BLaER1 treated with 17β-estradiol and CSF1 and Interleukin-3, amounts not matched to agents 10 nM and 100 nM (cell line): ENCODE measurements around the gene KIF3C.

Source experiments
- H3K27ac ChIP-seq, 11 experiments: shearing (Covaris generic); formaldehyde crosslinking; 2 replicates each; pipeline ENCODE4 v1.8.1; 2022
- H3K27me3 ChIP-seq, 11 experiments: shearing (Covaris generic); formaldehyde crosslinking; 2 replicates each; pipeline ENCODE4 v1.8.1; 2022
- H3K36me3 ChIP-seq, 11 experiments: shearing (Covaris generic); formaldehyde crosslinking; 2 replicates each; pipeline ENCODE4 v1.8.1; 2022
- H3K4me1 ChIP-seq, 10 experiments: shearing (Covaris generic); formaldehyde crosslinking; 2 replicates each; pipeline ENCODE4 v1.8.1; 2022
- H3K4me2 ChIP-seq, 11 experiments: shearing (Covaris generic); formaldehyde crosslinking; 2 replicates each; pipeline ENCODE4 v1.8.1; 2022
- H3K4me3 ChIP-seq, 10 experiments: shearing (Covaris generic); formaldehyde crosslinking; 2 replicates each; pipeline ENCODE4 v1.8.1; 2022
- H3K9ac ChIP-seq, 11 experiments: shearing (Covaris generic); formaldehyde crosslinking; 2 replicates each; pipeline ENCODE4 v1.8.1; 2022
- H3K9me3 ChIP-seq, 11 experiments: shearing (Covaris generic); formaldehyde crosslinking; replicated peaks in 1 of 11; 2 replicates each; pipeline ENCODE4 v1.8.1; 2022
- H4K20me1 ChIP-seq, 11 experiments: shearing (Covaris generic); formaldehyde crosslinking; 2 replicates each; pipeline ENCODE4 v1.8.1; 2022
- Cebpa-rat ChIP-seq, 11 experiments: shearing (Covaris generic); IDR thresholded peaks; 2 replicates each; pipeline ENCODE4 v1.8.1; 2022

The KIF3C gene

DNA sequence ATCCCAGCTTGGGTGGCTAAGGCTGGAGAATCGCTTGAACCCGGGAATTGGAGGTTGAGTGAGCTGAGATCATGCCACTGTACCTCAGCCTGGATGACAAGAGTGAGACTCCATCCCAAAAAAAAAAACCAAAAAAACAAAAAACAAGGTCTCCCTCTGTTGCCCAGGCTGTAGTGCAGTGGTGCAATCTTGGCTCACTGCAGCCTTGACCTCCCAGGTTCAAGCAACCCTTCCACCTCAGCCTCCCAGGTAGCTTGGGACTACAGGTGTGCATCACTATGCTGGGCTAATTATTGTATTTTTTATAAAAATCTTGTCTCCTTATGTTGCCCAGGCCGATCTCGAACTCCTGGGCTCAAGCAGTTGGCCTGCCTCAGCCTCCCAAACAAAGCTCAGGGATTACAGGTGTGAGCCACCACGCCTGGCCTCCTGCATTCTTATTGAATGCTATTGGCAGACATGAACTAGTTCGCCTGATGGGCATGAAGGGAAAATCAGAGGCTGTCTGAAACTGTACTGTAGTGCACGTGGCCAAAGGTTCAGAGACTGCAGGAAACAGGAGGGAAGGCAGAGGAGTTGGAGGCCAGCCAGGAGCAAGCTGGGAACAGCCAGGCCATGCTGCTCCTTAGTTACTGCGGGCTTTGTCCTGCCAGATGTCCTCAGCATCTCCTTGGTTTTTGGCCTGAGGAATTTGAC lies 88.0 kb downstream of the KIF3C start:
- Histone ChIP-seq H3K9me3 (0 out of 22 replicates have a peak, but pooled peaks cover 0 to 6% (median 0%) of the 10 kb centered on the region in 11 experiments), H3K27ac (no peak overlapping the region), H3K36me3 (no peaks in the 10 kb centered on the region), H4K20me1 (no peaks in the 10 kb centered on the region), H3K9ac (no peak overlapping the region), H3K4me3 (no peak overlapping the region), H3K4me2 (no peak overlapping the region), H3K4me1 (peaks cover 0 to 10% (median 3%) of the 10 kb centered on the region in 10 experiments; a peak in 7 of 20 replicates), H3K27me3 (no peaks in the 10 kb centered on the region)
- TF ChIP-seq Cebpa-rat (IDR thresholded peaks at IDR 0.05), result no peak

DNA sequence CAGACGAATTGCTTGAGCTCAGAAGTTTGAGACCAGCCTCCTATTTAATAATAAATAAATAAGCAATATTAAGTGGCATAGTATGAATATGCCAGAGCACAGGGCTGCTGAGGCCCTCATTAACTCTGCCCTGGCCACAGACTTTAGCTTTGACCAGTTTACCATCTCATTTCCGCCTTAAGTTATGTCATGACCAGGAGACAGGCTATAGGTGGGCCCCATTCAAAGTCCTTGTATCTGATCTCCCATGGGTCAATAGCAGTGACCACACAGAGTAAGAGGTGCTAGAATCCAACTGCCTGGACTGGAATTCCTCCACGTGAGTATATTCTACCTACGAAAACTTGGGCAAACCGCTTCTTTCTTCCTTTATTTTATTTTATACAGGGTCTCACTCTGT lies 90.6 kb downstream of the KIF3C start:
- no peak overlapping the region for H3K9ac ChIP-seq
- no peaks in the 10 kb centered on the region for H3K36me3 ChIP-seq
- no peak overlapping the region for H3K4me2 ChIP-seq
- no peaks in the 10 kb centered on the region for H3K27me3 ChIP-seq
- no peaks in the 10 kb centered on the region; a peak in 1 of 20 replicates for H3K4me1 ChIP-seq
- no peak for TF ChIP-seq Cebpa-rat (IDR thresholded peaks at IDR 0.05)
- no peak overlapping the region for H3K4me3 ChIP-seq
- H4K20me1 ChIP-seq, result no peaks in the 10 kb centered on the region
- 0 out of 22 replicates have a peak, but pooled peaks cover 0 to 1% (median 0%) of the 10 kb centered on the region in 11 experiments for H3K9me3 ChIP-seq
- no peak overlapping the region for H3K27ac ChIP-seq

DNA sequence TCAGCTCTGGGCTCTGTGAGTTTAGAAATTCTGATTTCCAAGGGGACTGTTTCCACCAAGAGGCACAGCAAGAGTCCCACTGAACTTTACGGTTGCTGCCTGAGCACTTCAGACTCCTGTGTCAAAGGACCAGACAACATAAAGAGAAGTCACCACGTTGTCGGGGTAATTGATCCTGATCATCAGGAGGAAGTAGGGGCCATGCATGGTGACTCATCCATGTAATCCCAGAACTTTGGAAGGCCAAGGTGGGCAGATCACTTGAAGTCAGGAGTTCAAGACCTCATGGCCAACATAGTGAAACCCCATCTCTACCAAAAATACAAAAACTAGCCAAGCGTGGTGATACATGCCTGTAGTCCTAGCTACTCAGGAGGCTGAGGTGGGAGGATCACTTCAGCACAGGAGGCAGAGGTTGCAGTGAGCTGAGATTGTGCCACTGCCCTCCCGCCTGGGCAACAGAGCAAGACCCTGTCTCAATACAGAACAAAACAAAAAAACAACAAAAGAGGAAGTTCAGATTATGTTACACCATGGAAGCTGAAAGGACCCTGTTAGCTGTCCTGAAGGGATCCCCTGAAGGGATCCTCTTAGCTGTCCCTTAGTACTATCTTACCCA lies 94.6 kb downstream of the KIF3C start:
- H3K27ac ChIP-seq, result no peak overlapping the region
- no peaks in the 10 kb centered on the region for H3K27me3 ChIP-seq
- TF ChIP-seq Cebpa-rat (IDR thresholded peaks at IDR 0.05), result no peak
- H3K4me3 ChIP-seq, result no peak overlapping the region
- H3K4me1 ChIP-seq, result no peaks in the 10 kb centered on the region; a peak in 1 of 20 replicates
- H3K4me2 ChIP-seq, result peak overlapping the region in 1 of 11 experiments; percentile 23; a peak in 1 of 22 replicates
- no peaks in the 10 kb centered on the region for H4K20me1 ChIP-seq
- H3K9me3 ChIP-seq, result no peaks in the 10 kb centered on the region
- H3K36me3 ChIP-seq, result no peaks in the 10 kb centered on the region
- H3K9ac ChIP-seq, result no peak overlapping the region

DNA sequence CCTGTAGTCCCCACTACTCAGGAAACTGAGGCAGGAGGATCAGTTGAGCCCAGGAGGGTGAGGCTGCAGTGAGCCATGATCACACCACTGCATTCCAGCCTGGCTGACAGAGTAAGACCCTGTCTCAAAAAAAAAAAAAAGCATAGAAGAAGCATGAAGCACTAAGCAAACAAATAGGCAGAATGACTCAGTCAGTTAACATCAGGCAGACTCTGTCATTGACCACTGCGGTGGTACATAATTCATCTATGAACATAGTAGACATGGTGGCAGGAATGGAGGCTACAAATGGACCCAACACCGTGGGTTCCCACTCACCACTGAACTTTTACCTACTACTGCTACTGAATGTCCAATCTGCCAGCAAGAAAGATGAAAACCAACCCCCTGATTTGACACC lies 96.4 kb downstream of the KIF3C start:
- no peaks in the 10 kb centered on the region for H3K36me3 ChIP-seq
- no peak overlapping the region for H3K9ac ChIP-seq
- H4K20me1 ChIP-seq, result no peaks in the 10 kb centered on the region
- H3K4me2 ChIP-seq, result no peak overlapping the region
- TF ChIP-seq Cebpa-rat (IDR thresholded peaks at IDR 0.05), result no peak
- H3K9me3 ChIP-seq, result no peaks in the 10 kb centered on the region
- H3K27me3 ChIP-seq, result no peaks in the 10 kb centered on the region
- no peak overlapping the region for H3K27ac ChIP-seq
- H3K4me1 ChIP-seq, result no peaks in the 10 kb centered on the region; a peak in 1 of 20 replicates
- no peak overlapping the region for H3K4me3 ChIP-seq

DNA sequence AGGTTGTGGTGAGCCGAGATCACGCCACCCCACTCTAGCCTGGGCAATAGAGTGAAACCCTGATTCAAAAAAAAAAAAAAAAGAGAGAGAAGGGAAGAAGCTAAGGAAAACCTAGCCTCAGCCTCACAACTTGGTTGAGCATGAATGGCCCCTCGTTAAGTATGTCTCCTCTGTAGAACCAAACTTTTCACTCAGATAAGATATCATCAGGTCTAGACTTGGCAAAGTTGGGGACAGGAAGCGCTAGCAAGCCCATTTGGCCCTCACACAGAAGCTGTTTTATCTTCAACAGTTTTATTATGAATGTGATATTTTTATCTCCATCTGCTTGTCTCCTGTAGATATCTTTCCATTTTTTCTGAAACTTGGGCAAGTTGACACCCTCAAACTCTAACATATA lies 100.5 kb downstream of the KIF3C start:
- TF ChIP-seq Cebpa-rat (IDR thresholded peaks at IDR 0.05), result no peak
- no peak overlapping the region for H3K9ac ChIP-seq
- peaks cover 7 to 12% (median 11%) of the 10 kb centered on the region in 10 experiments for H3K4me1 ChIP-seq
- no peaks in the 10 kb centered on the region for H3K27me3 ChIP-seq
- no peaks in the 10 kb centered on the region for H3K9me3 ChIP-seq
- peaks cover 4 to 5% (median 5%) of the 10 kb centered on the region in 11 experiments; a peak in 17 of 22 replicates for H4K20me1 ChIP-seq
- H3K36me3 ChIP-seq, result no peaks in the 10 kb centered on the region
- H3K27ac ChIP-seq, result no peak overlapping the region
- H3K4me3 ChIP-seq, result no peak overlapping the region
- H3K4me2 ChIP-seq, result no peak overlapping the region

DNA sequence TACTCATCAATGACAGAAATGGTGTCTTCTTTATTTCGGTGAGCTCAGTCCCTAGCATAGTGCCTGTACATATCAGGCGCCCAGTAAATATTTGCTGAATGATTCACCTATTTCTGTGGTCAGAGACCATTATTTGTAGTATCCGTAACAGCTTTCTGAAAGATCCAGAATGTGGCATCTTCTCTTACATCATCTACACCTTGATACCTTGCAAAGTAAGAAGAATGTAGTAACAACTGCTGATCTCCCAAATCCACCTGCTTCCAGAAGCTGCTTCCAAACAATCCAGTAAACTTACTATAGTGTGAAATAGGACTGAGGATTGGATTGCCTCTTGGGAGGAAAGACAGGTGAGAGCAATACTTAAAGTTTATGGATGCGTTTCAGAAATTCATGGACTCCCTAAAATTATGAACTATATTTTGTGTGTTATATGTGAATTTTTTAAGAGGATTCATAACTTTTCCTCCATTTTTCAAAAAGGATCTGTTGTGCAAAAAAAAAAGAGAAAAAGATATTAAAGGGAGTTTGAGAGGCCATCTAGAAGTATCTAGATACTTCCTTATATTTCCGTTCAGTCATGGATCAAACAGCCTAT lies 103.1 kb downstream of the KIF3C start:
- Histone ChIP-seq H3K4me1 (peaks cover 18 to 34% (median 23%) of the 10 kb centered on the region in 10 experiments), H4K20me1 (peaks cover 28 to 31% (median 30%) of the 10 kb centered on the region in 11 experiments; a peak in 21 of 22 replicates), H3K9me3 (no peaks in the 10 kb centered on the region), H3K9ac (peak overlapping the region in 6 of 11 experiments; percentile 75 to 99 (median 96); a peak in 8 of 22 replicates), H3K36me3 (peaks cover 7 to 14% (median 12%) of the 10 kb centered on the region in 11 experiments), H3K27me3 (no peaks in the 10 kb centered on the region), H3K27ac (peak overlapping the region in 9 of 11 experiments; percentile 70 to 98 (median 94); a peak in 16 of 22 replicates), H3K4me3 (peak overlapping the region in 9 of 10 experiments; percentile 46 to 99 (median 95); a peak in 15 of 20 replicates), H3K4me2 (peak overlapping the region; percentile 61 to 87 (median 78))
- no peak for TF ChIP-seq Cebpa-rat (IDR thresholded peaks at IDR 0.05)

DNA sequence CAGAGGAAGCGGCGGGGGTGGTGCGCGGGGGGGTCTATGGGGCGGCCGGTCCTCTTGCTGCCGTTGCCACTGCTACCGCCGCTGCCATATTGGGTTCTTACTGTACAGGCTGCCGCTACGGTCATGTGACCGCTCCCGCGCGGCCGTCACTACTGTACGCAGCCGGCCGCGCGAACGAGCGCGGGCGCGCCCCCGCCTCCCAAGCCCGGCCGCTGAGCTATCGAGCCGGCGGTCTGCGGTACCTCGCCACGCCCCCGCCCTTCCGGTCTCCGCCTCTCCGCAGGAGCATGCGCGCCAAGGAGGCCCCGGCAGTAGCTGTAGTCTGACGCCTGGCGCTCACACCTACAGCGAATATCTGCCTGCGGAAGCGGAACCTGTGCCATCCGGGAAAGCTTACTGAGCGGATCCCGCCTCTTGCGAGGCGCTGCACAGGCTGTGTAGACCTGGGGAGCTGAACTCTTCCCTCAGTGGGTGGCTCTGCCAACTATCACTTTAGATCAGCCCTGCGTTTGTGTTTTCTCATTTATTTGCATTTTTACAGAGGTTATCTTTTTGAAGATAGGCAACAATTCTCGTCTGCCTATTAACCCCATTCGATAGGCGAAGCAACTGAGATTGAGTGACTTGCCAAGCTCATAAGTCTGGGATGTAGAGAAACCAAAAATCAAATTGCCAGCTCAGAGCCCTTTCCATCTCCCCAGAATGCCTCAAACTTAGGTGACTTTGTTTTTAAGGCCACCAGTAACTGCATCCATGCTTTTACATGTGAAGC lies 103.8 kb downstream of the KIF3C start, which contains the start of gene ASXL2:
Gene ASXL2, minus strand, starts transcription at position 127 of the 772 bp plus-strand sequence. CDS start 265 bp downstream, outside the sequence.
- peak within 1 kb of the TSS; percentile 75 to 96 (median 88) for H3K4me2 ChIP-seq
- no peaks in the 10 kb centered on the region for H3K27me3 ChIP-seq
- peak within 1 kb of the TSS; percentile 93 to 99 (median 96) for H3K4me3 ChIP-seq
- H3K9me3 ChIP-seq, result no peaks in the 10 kb centered on the region
- H3K9ac ChIP-seq, result peak within 1 kb of the TSS; percentile 92 to 99 (median 97)
- H3K36me3 ChIP-seq, result peaks cover 14 to 21% (median 18%) of the 10 kb centered on the region in 11 experiments
- no peak for TF ChIP-seq Cebpa-rat (IDR thresholded peaks at IDR 0.05)
- H3K27ac ChIP-seq, result peak within 1 kb of the TSS; percentile 89 to 98 (median 96)
- H3K4me1 ChIP-seq, result peaks cover 20 to 41% (median 25%) of the 10 kb centered on the region in 10 experiments
- H4K20me1 ChIP-seq, result peaks cover 28 to 38% (median 37%) of the 10 kb centered on the region in 11 experiments; a peak in 21 of 22 replicates
